HG02870 (cell line): Measurements from ENCODE around the gene C17orf113.

Experiments used
- ATAC-seq: cut with Tn5 transposase; IDR thresholded peaks from one replicate; pipeline ENCODE4 v1.9.1; 2021; ENCODE audit warnings: mild to moderate bottlenecking, moderate library complexity; ENCODE audit not compliant: unreplicated experiment

Gene C17orf113

GRCh38 chr17:42072323-42073187 is 22.2 kb upstream of the C17orf113 start:
- no peak for ATAC-seq

- no peak for ATAC-seq
Observed at GRCh38 chr17:42071810-42072209, 21.4 kb upstream of the C17orf113 start.

- ATAC-seq, result no peak
Observed at GRCh38 chr17:42068979-42069378, 18.6 kb upstream of the C17orf113 start.

GRCh38 chr17:42067371-42068091 is 17.1 kb upstream of the C17orf113 start:
- no peak for ATAC-seq

- no peak for ATAC-seq
Observed at GRCh38 chr17:42065201-42065600, 14.8 kb upstream of the C17orf113 start.

GRCh38 chr17:42062681-42063080 is 12.3 kb upstream of the C17orf113 start:
- ATAC-seq, result no peak

- no peak for ATAC-seq
Observed at GRCh38 chr17:42061646-42062487, 11.5 kb upstream of the C17orf113 start.

- ATAC-seq, result no peak
Observed at GRCh38 chr17:42060231-42060630, 9.8 kb upstream of the C17orf113 start.

- no peak for ATAC-seq
Observed at GRCh38 chr17:42059815-42060214, 9.4 kb upstream of the C17orf113 start.

- no peak for ATAC-seq
Observed at GRCh38 chr17:42058063-42058462, 7.7 kb upstream of the C17orf113 start.

GRCh38 chr17:42056635-42057034 is 6.2 kb upstream of the C17orf113 start:
- ATAC-seq, result no peak

- ATAC-seq, result no peak
Observed at GRCh38 chr17:42055496-42055895, 5.1 kb upstream of the C17orf113 start.

GRCh38 chr17:42055027-42055426 is 4.6 kb upstream of the C17orf113 start:
- no peak for ATAC-seq

- no peak for ATAC-seq
Observed at GRCh38 chr17:42053731-42054500, 3.5 kb upstream of the C17orf113 start.

GRCh38 chr17:42052346-42052877 is 2.0 kb upstream of the C17orf113 start:
- no peak for ATAC-seq

GRCh38 chr17:42051645-42052044 is 1.2 kb upstream of the C17orf113 start:
- no peak for ATAC-seq

- no peak for ATAC-seq
Observed at GRCh38 chr17:42051013-42051400, 606 bp upstream of the C17orf113 start.

- no peak for ATAC-seq
Observed at GRCh38 chr17:42049834-42050392, 488 bp downstream of the C17orf113 start.

GRCh38 chr17:42047343-42047742 is 3.1 kb downstream of the C17orf113 start:
- ATAC-seq, result no peak

GRCh38 chr17:42045719-42046118 is 4.7 kb downstream of the C17orf113 start:
- no peak for ATAC-seq
